Measurements from ENCODE around the gene AATF. TPM values are rescaled to one million over a fixed set of nuclear protein-coding genes. Genes with fewer than 3 reads are reported as not detected.

AATF gene
- total RNA-seq, 6 experiments from 2014 or later: 13.2 to 19.5 (median 16.7) TPM

DNA sequence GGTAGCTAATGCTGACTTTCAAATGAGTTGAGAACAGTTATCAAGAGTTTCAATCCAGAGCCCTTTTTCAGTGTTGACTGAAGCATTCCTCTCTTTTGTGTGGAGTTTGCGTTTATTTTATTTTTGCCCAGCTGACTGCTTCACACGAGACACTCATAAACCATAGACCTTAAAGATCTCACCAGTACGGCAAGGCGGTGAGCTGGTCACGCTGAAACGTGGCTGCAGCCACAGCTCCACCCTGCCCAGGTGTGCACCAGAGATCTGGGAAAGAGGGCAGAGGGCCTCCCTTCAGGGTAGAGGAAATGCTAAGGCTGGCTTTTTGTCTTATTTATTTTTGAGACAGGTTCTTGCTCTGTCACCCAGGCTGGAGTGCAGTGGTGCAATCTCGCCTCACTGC, 112.2 kb downstream of the AATF start:
- Histone ChIP-seq H3K4me3 (no peak overlapping the region), H3K4me1 (no peaks in the 10 kb centered on the region), H3K27ac (no peak overlapping the region), H3K36me3 (peaks cover 0 to 7% (median 5%) of the 10 kb centered on the region in 4 donors), H3K9me3 (no peaks in the 10 kb centered on the region), H3K27me3 (no peaks in the 10 kb centered on the region)
- ATAC-seq: no peak
- intact Hi-C loops (cut with DNase I): no loop called here
- no peak for TF ChIP-seq POLR2A (IDR thresholded peaks at IDR 0.05)
- no peak for TF ChIP-seq CTCF (IDR thresholded peaks at IDR 0.05)
- DNase-seq: no peak
- WGBS (ENCODE audit: insufficient coverage, low coverage, low lambda C conversion rate, missing lambda C conversion rate): 40% methylated on average over 4 of the region's 7 CpGs

DNA sequence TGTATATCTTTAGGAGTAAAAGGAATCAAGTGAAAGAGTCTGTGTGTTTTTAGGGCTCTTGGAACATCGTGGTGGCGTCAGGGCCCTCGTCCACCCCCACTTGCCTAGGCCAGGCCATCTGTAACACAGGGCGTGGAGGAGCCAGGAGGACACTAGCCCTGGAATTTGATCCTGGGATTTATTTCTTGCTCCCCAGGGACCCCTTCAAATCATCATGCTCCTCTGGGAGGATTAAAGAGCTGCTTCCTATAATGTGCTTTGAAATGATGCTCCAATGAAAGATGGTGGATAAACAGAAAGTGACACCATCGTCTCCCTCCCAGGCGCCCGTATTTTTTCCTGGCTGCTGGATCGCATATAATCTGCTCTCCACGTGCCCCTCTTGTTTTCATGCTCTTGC, 113.3 kb downstream of the AATF start:
- intact Hi-C loops (cut with DNase I): no loop called here
- no peaks in the 10 kb centered on the region for H3K9me3 ChIP-seq
- no peaks in the 10 kb centered on the region for H3K27me3 ChIP-seq
- no peak for TF ChIP-seq POLR2A (IDR thresholded peaks at IDR 0.05)
- TF ChIP-seq CTCF (IDR thresholded peaks at IDR 0.05): no peak
- no peak overlapping the region for H3K27ac ChIP-seq
- ATAC-seq (no peak), DNase-seq (no peak)
- peaks cover 0 to under 1% (median 0%) of the 10 kb centered on the region in 4 donors for H3K4me1 ChIP-seq
- WGBS (ENCODE audit: insufficient coverage, low coverage, low lambda C conversion rate, missing lambda C conversion rate): 70% methylated on average over 8 of the region's 9 CpGs
- H3K4me3 ChIP-seq: no peak overlapping the region
- peaks cover 0 to 2% (median under 1%) of the 10 kb centered on the region in 4 donors for H3K36me3 ChIP-seq

DNA sequence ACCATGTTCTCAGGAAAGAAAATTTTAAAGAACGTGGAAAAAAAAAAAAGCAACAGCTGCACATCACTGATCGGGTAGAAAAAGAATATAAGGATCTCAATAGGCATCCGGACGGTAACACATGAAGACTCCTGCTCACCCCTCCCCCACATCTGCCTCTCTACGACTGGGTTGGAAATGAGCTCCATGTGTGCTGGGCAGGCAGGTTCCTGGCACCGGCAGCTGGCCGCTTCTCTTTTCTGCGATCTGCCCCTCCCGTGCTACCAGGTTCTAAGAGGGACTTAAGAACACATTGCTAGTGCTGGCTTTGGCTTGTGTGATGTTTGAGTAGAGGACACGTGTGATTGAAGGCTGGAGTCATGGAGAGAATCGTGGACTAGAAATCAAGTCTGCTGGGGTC, 115.5 kb downstream of the AATF start:
- WGBS (ENCODE audit: insufficient coverage, low coverage, low lambda C conversion rate, missing lambda C conversion rate): 74% methylated on average over 6 of the region's 11 CpGs
- Histone ChIP-seq H3K36me3 (no peaks in the 10 kb centered on the region), H3K27me3 (no peaks in the 10 kb centered on the region), H3K4me1 (peaks cover 0 to 14% (median 4%) of the 10 kb centered on the region in 4 donors), H3K27ac (no peak overlapping the region), H3K4me3 (no peak overlapping the region), H3K9me3 (no peaks in the 10 kb centered on the region)
- intact Hi-C loops (cut with DNase I): no loop called here
- ATAC-seq (no peak), DNase-seq (no peak)
- no peak for TF ChIP-seq POLR2A (IDR thresholded peaks at IDR 0.05)
- TF ChIP-seq CTCF (IDR thresholded peaks at IDR 0.05): no peak

DNA sequence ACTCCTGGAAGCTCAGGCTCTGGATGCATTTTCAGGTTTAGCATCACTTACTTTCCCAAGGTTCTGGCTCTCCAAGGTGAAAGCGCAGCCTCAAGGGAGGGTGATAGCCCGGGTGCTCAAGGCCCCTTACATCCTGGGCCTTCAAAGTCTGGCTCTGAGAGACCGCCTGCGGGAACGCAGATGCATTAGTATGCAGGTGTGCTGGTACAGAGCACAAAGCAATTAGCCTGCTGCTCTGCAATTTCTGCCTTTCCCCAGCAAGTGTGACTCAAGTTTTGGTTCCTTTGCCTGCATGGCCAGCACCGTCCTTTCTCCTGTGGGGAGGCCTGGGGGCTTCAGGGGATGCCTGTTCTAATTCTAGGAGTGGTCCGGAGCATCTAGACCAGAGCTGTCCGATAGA, 116.2 kb downstream of the AATF start:
- Histone ChIP-seq H3K4me1 (peaks cover 0 to 14% (median 4%) of the 10 kb centered on the region in 4 donors), H3K4me3 (no peak overlapping the region), H3K9me3 (no peaks in the 10 kb centered on the region), H3K27ac (no peak overlapping the region), H3K36me3 (no peaks in the 10 kb centered on the region), H3K27me3 (no peaks in the 10 kb centered on the region)
- TF ChIP-seq CTCF (IDR thresholded peaks at IDR 0.05) (no peak), POLR2A (IDR thresholded peaks at IDR 0.05) (no peak)
- intact Hi-C loops (cut with DNase I): no loop called here
- no peak for DNase-seq
- WGBS (ENCODE audit: insufficient coverage, low coverage, low lambda C conversion rate, missing lambda C conversion rate): 92% methylated on average over 5 of the region's 8 CpGs
- ATAC-seq: no peak
